ENCODE results near the gene CPEB2.

The CPEB2 gene

DNA sequence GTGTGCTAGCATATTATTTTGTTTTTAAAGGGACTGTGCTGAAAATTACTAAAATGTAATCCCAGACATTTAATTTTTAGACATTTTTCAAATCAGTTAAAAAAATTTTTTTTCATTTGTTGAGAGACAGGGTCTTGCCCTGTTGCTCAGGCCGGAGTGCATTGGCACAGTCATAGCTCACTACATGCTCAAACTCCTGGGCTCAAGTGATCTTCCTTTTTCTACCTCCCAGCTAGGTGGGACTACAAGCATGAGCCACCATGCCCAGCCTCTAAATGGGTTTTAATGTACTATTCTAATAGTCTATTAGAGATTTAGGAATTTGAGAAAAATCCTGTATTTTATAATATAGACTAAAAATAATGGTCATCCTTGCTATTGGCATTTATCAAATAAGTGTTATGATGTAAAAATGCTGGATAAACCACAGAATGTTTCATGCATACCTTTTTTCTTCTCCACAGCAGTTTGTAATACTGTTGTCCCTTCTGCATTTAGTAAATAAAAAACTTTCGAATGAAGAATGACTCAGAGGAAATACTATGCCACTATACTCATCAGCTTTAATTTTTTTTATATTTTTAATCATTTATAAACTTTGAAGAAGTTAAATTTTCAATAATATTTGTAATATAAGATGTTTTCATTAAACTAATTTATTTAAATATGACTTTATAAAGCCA is 29.9 kb downstream of the CPEB2 start:
- peaks cover 0 to 95% (median 0%) of the 10 kb centered on the region in 11 experiments; a peak in 10 of 22 replicates for H3K36me3 ChIP-seq
- H3K4me3 ChIP-seq, result no peak overlapping the region
- no peak for TF ChIP-seq Cebpa-rat (IDR thresholded peaks at IDR 0.05)
- no peaks in the 10 kb centered on the region for H3K9me3 ChIP-seq (replicated peaks in 1 of 11)
- no peak overlapping the region for H3K27ac ChIP-seq
- H4K20me1 ChIP-seq, result peaks cover 0 to 96% (median 0%) of the 10 kb centered on the region in 11 experiments; a peak in 5 of 22 replicates
- no peaks in the 10 kb centered on the region for H3K27me3 ChIP-seq
- no peak overlapping the region for H3K4me2 ChIP-seq
- 0 out of 20 replicates have a peak, but pooled peaks cover 0 to 4% (median 0%) of the 10 kb centered on the region in 10 experiments for H3K4me1 ChIP-seq
- no peak overlapping the region for H3K9ac ChIP-seq

DNA sequence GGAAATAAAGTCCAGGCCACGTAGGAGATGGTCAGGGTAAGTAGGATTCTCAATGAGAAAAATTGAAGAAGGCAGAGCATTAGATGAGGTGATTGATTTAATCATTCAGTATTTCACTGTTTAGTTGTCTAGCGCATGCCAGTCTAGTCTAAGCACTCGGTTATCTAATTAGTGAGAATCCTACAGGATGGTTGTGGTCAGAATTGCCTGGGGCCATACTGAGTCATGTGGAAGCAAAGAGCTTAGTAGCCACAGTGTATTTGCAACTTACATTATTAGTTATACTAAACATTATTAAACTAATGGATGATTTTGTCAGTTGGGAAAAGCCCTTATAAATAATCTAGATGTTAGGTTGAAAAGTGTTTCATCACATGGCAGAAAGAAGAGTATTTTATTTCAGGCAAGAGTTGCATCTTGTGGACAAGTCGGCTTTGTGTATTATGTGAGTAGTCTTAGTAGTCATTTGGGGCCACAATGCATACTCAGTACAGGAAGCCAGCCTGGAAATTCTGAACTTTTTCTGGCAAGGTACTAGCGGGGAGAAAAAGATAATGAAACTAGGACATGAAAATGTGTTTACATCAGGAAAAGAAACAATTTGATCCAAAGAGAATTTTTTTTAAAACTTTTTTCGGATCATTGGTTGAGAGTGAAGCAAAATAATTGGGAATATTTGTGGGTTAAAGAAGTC is 31.9 kb downstream of the CPEB2 start:
- no peak for TF ChIP-seq Cebpa-rat (IDR thresholded peaks at IDR 0.05)
- no peak overlapping the region for H3K27ac ChIP-seq
- no peak overlapping the region for H3K9ac ChIP-seq
- H3K4me1 ChIP-seq, result peaks cover 0 to 10% (median 0%) of the 10 kb centered on the region in 10 experiments; a peak in 1 of 20 replicates
- H3K27me3 ChIP-seq, result no peaks in the 10 kb centered on the region
- peaks cover 0 to 92% (median 0%) of the 10 kb centered on the region in 11 experiments; a peak in 10 of 22 replicates for H3K36me3 ChIP-seq
- no peak overlapping the region for H3K4me3 ChIP-seq
- H3K4me2 ChIP-seq, result no peak overlapping the region
- H4K20me1 ChIP-seq, result peaks cover 0 to 96% (median 0%) of the 10 kb centered on the region in 11 experiments; a peak in 5 of 22 replicates
- H3K9me3 ChIP-seq (replicated peaks in 1 of 11), result no peaks in the 10 kb centered on the region

DNA sequence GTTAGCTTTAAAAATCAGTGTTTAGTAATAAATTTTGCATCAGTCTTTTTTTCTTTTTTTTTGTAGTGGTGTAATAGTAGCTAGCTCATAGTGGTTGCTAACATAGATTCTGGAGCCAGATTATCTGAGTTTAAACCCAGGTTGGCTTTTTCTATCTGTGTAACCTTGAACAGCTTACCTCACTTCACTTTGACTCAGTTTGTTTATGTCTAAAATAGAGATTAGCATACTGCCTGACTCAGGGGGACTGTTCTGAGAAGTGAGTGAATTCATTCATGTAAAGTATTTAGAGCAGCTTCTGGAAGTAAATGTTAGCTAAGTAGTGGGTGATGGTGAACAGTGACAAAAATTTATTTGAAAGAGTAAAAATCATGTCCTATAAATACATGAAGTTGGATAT is 32.9 kb downstream of the CPEB2 start:
- no peak overlapping the region for H3K4me3 ChIP-seq
- no peak for TF ChIP-seq Cebpa-rat (IDR thresholded peaks at IDR 0.05)
- H3K27ac ChIP-seq, result no peak overlapping the region

DNA sequence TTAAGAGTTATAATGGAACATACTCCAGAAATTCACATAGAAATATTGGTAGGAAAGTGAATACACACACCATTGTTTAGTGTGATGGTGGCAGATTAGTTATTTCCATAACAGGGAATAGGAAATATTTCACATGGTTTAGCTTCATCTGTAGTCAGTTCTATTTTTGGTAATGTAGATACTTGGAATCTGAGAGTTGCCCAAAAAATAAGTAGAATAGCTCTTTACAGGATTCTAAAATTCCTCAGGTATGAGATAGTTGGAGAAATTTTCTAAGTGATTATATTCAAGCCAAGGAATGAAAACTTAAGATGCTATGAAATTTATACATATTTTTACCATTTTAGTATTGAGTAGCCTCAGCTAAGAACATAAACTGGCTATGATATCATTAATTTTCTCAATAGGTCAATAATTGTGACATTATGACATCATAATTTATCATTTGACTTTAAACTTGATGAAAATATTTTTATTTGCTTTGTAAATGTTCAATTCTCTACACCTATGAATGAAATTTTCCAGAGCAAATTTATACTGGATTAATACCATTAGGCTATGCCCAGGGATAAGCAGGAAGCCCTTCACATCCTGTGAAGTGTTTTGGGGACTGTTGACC is 35.8 kb downstream of the CPEB2 start:
- peaks cover 0 to 98% (median 0%) of the 10 kb centered on the region in 11 experiments; a peak in 5 of 22 replicates for H4K20me1 ChIP-seq
- no peak overlapping the region for H3K4me3 ChIP-seq
- H3K9ac ChIP-seq, result no peak overlapping the region
- peaks cover 0 to 94% (median 0%) of the 10 kb centered on the region in 11 experiments; a peak in 10 of 22 replicates for H3K36me3 ChIP-seq
- no peak overlapping the region for H3K27ac ChIP-seq
- H3K9me3 ChIP-seq (replicated peaks in 1 of 11), result no peaks in the 10 kb centered on the region
- no peak for TF ChIP-seq Cebpa-rat (IDR thresholded peaks at IDR 0.05)
- H3K27me3 ChIP-seq, result no peaks in the 10 kb centered on the region
- peaks cover 0 to 6% (median 0%) of the 10 kb centered on the region in 10 experiments; a peak in 3 of 20 replicates for H3K4me1 ChIP-seq
- H3K4me2 ChIP-seq, result no peak overlapping the region

More for the DNA sequence above, 32.9 kb downstream of the CPEB2 start:
- Histone ChIP-seq H3K9ac (no peak overlapping the region), H3K4me1 (peaks cover 0 to 6% (median 0%) of the 10 kb centered on the region in 10 experiments; a peak in 1 of 20 replicates), H3K36me3 (peaks cover 0 to 89% (median 0%) of the 10 kb centered on the region in 11 experiments; a peak in 10 of 22 replicates), H4K20me1 (peaks cover 0 to 96% (median 0%) of the 10 kb centered on the region in 11 experiments; a peak in 5 of 22 replicates), H3K4me2 (no peak overlapping the region), H3K9me3 (replicated peaks in 1 of 11) (no peaks in the 10 kb centered on the region), H3K27me3 (no peaks in the 10 kb centered on the region)

DNA sequence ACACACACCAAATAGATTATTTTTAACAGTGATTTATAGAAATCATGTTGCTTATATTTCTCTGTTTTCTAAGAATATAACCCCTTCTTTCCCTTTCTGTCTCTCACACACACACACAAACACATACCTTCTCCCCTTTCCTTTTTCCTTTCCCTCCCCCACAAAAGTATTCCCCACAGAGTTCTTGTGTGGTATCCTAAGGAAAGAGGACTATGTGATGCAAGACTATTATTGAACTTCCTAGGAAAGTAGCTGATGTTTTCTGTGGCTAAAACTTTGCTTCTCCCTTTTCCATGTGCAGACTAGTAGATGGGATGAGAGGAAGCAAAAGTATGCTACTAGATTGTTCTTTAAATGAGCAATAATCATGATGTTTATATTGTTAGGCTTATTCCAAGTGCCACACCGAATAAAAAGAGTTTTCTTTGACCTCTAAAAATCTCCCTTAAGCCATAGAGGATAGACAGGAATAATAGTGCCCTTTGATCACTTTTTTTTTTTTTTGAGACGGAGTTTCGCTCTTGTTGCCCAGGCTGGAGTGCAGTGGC is 38.7 kb downstream of the CPEB2 start:
- Histone ChIP-seq H3K4me2 (no peak overlapping the region), H3K27ac (no peak overlapping the region), H3K4me3 (no peak overlapping the region), H3K9me3 (replicated peaks in 1 of 11) (no peaks in the 10 kb centered on the region), H3K27me3 (no peaks in the 10 kb centered on the region), H3K9ac (no peak overlapping the region), H3K4me1 (peaks cover 0 to 6% (median 0%) of the 10 kb centered on the region in 10 experiments; a peak in 3 of 20 replicates), H4K20me1 (peaks cover 0 to 93% (median 0%) of the 10 kb centered on the region in 11 experiments; a peak in 5 of 22 replicates), H3K36me3 (peaks cover 0 to 85% (median 0%) of the 10 kb centered on the region in 11 experiments; a peak in 7 of 22 replicates)
- no peak for TF ChIP-seq Cebpa-rat (IDR thresholded peaks at IDR 0.05)

DNA sequence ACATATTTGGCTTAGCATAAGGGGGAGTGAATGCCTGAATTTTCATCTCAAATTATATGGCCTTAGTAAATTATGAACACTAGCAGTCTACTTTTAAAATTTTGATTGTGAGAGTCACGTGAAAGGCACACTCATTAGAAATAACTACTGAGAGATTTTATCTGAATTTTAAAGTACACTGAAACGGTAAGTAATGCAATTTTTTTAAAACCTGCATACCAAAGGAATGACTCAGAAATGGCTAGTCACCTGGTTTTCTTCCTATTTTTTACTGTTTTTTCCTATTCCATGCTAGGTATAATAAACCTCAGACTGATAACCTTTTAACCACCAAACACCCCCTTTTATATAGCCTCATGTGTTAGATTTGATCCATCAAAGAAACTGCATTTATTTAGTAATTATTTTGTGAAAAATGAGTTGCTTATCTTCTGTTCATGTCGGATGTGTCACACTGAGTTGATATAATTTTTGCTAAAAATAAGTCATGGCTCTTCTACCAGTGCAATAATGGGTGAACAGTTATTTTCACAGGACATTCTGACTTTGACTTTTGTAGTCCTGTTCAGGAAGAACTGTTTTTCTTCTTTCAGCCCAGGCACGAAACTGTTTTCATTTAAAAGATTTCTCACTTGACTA is 40.4 kb downstream of the CPEB2 start:
- Histone ChIP-seq H3K9ac (no peak overlapping the region), H3K27me3 (no peaks in the 10 kb centered on the region), H3K36me3 (peaks cover 0 to 76% (median 0%) of the 10 kb centered on the region in 11 experiments; a peak in 7 of 22 replicates), H3K9me3 (replicated peaks in 1 of 11) (no peaks in the 10 kb centered on the region), H3K4me2 (no peak overlapping the region), H3K4me1 (peaks cover 0 to 8% (median 0%) of the 10 kb centered on the region in 10 experiments; a peak in 3 of 20 replicates), H3K27ac (no peak overlapping the region), H4K20me1 (peaks cover 0 to 94% (median 0%) of the 10 kb centered on the region in 11 experiments; a peak in 5 of 22 replicates), H3K4me3 (no peak overlapping the region)
- no peak for TF ChIP-seq Cebpa-rat (IDR thresholded peaks at IDR 0.05)

DNA sequence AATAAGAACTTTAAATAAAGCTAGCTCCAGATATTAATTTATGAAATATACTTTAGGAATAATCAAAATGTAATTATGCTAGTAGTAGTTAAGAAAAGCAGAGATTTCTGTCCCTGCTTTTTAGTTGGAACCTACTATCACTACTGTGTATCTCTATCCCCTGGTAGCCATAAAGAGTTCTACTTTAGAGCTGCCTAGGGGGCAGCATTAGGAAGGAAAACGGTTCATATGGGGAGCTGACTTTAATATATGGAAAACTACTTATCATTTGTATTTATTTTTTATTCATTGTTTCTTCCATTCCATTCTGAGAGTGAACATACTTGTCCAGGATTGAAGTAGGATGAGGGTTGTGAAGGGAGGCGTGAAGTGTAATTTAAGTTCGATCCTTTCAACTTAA is 40.9 kb downstream of the CPEB2 start:
- H3K4me3 ChIP-seq, result no peak overlapping the region
- no peak overlapping the region for H3K27ac ChIP-seq
- H3K36me3 ChIP-seq, result peaks cover 0 to 73% (median 0%) of the 10 kb centered on the region in 11 experiments; a peak in 7 of 22 replicates
- TF ChIP-seq Cebpa-rat (IDR thresholded peaks at IDR 0.05), result no peak
- peaks cover 0 to 13% (median 0%) of the 10 kb centered on the region in 10 experiments; a peak in 4 of 20 replicates for H3K4me1 ChIP-seq
- H3K9me3 ChIP-seq (replicated peaks in 1 of 11), result no peaks in the 10 kb centered on the region
- no peak overlapping the region for H3K4me2 ChIP-seq
- H3K9ac ChIP-seq, result no peak overlapping the region
- peaks cover 0 to 94% (median 0%) of the 10 kb centered on the region in 11 experiments; a peak in 5 of 22 replicates for H4K20me1 ChIP-seq
- H3K27me3 ChIP-seq, result no peaks in the 10 kb centered on the region

DNA sequence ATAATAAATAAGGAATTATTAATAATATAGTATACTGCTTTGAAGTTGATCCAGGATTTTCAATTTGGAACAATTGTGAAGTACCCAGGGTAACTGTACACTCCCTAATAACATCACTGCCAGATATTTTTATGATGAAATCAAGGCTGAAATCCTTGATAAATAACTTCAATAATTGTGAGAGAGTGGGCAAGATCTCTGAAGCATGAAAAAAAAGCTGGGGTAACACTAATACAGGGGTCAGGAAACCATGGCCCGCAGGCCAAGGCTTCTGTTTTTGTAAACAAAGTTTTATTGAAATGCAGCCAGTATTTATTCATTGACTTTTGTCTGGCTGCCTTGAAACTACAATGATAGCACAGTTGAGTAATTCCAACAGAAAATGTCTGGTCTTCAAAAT is 41.6 kb downstream of the CPEB2 start:
- Histone ChIP-seq H3K27me3 (no peaks in the 10 kb centered on the region), H3K4me2 (no peak overlapping the region), H4K20me1 (peaks cover 0 to 94% (median 0%) of the 10 kb centered on the region in 11 experiments; a peak in 4 of 22 replicates), H3K9me3 (replicated peaks in 1 of 11) (no peaks in the 10 kb centered on the region), H3K4me1 (peaks cover 0 to 9% (median 0%) of the 10 kb centered on the region in 10 experiments; a peak in 4 of 20 replicates), H3K4me3 (no peak overlapping the region), H3K9ac (no peak overlapping the region), H3K36me3 (peaks cover 0 to 71% (median 0%) of the 10 kb centered on the region in 11 experiments; a peak in 7 of 22 replicates), H3K27ac (no peak overlapping the region)
- no peak for TF ChIP-seq Cebpa-rat (IDR thresholded peaks at IDR 0.05)
